H1 (cell line): ENCODE results near the gene EFEMP1. TPM values are rescaled to one million over a fixed set of nuclear protein-coding genes. Genes with fewer than 3 reads are reported as not detected.

Source experiments
- CHD7 ChIP-seq: fragments of 300-600 bp; sonication (generic); IDR thresholded peaks from 2 replicates; pipeline ENCODE4 v1.7.1; 2012; ENCODE audit warnings: low read length, moderate library complexity, mild to moderate bottlenecking, inconsistent platforms; ENCODE audit not compliant: insufficient replicate concordance
- JUND ChIP-seq: IDR thresholded peaks from 2 replicates; pipeline ENCODE4 v1.6.1; 2011; ENCODE audit warnings: mild to moderate bottlenecking, improper control_type of control experiment, low read length
- RFX5 ChIP-seq: IDR thresholded peaks from 2 replicates; pipeline ENCODE4 v1.6.1; 2011; ENCODE audit warnings: low read depth, low read length, improper control_type of control experiment, borderline replicate concordance
- SP2 ChIP-seq: IDR thresholded peaks from 2 replicates; pipeline ENCODE4 v1.6.1; 2012; ENCODE audit warnings: mild to moderate bottlenecking, low read length, inconsistent platforms
- polyA plus RNA-seq, 7 experiments: library from polyadenylated mRNA; depleted of rRNA in 3 of 7; stranded (reverse) in 5 of 7; unstranded in 2 of 7; fragments of >200 nt in 5 of 7; fragments of 200-250 nt in 2 of 7; gene quantifications; 1 replicate in 5 of 7; 2 replicates in 1 of 7; 4 replicates in 1 of 7; pipeline versions ENCODE4 v1.2.1 to v1.2.3, GENCODE V29; 2011 to 2013; ENCODE audit warnings: missing spikeins in 2 of 7, mixed read lengths in 2 of 7
- total RNA-seq: library from RNA; stranded (reverse); fragmentation: NEBNext Ultra II Directional; extraction: Animal tissue kit (Norgen Biotek cat#: 25700); gene quantifications from 2 replicates; pipeline ENCODE4 v1.2.1, GENCODE V29; 2021
- TF ChIP-seq, protein P1 (sequence below): IDR thresholded peaks from 2 replicates; pipeline ENCODE4 v1.6.1; 2011; ENCODE audit warnings: low read depth, mild to moderate bottlenecking, low read length; ENCODE audit not compliant: insufficient read depth

Gene EFEMP1
- total and polyA plus RNA-seq, 2 of the 8 experiments (the other 6 are each of a cell fraction or from before 2014, with no cell fraction given) = 15.5 to 19.7 TPM

DNA sequence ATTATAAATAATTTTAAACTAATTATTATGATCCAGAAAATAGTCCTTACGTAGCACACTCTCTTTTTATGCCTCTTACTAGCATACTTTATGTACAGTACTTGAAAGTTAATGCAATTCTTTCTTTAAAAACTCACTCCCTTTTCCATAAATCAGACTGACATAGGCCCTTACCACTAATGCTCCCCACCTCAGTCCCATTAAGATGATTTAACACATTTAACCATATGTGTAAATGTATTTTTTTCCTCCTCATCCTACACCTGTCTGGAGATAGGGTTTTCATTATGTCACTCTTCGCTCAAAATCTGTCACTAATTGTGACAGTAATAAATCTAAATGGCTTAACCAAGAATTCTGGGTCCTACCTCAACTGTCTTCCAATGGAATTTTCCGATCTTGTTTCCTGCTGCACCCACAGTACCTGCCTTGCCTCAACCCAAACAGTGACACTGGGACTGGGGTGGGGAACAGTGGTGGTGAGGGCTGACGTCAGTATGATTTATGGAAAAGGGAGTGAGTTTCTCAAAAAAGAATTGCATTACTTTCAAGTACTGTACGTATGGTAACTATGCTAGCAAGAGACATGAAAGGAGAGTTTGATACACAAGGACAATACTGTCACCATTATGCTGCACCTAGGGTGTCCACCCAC is 25.1 kb downstream of the EFEMP1 start (continued):
- TF ChIP-seq CHD7 (no peak), RFX5 (no peak), JUND (no peak), SP2 (no peak)
- TF ChIP-seq, protein P1, sequence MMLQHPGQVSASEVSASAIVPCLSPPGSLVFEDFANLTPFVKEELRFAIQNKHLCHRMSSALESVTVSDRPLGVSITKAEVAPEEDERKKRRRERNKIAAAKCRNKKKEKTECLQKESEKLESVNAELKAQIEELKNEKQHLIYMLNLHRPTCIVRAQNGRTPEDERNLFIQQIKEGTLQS = no peak
